ENCODE results near the gene C4BPB.

DNA sequence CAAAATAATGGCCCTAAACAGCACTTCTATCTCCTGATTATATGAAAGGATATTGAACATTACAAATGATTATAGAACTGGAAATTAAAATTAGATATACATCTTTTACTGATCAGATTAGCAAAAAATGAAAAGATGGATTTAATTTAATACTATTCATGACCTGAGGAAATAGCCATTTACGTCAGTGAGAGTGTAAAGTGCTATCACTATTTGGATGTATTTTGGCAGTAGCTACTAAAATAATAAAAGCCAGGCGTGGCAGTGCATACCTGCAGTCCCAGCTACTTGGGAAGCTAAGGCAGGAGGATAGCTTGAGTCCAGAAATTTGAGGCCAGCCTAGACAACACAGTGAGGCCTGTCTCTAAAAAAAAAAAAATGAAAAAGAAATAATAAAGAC lies 5.3 kb downstream of the C4BPB start:
- TF ChIP-seq, protein P1, sequence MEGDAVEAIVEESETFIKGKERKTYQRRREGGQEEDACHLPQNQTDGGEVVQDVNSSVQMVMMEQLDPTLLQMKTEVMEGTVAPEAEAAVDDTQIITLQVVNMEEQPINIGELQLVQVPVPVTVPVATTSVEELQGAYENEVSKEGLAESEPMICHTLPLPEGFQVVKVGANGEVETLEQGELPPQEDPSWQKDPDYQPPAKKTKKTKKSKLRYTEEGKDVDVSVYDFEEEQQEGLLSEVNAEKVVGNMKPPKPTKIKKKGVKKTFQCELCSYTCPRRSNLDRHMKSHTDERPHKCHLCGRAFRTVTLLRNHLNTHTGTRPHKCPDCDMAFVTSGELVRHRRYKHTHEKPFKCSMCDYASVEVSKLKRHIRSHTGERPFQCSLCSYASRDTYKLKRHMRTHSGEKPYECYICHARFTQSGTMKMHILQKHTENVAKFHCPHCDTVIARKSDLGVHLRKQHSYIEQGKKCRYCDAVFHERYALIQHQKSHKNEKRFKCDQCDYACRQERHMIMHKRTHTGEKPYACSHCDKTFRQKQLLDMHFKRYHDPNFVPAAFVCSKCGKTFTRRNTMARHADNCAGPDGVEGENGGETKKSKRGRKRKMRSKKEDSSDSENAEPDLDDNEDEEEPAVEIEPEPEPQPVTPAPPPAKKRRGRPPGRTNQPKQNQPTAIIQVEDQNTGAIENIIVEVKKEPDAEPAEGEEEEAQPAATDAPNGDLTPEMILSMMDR (conservative IDR thresholded peaks at IDR 0.05; ENCODE audit: low read length) = no peak
- TF ChIP-seq EZH2phosphoT487 (IDR thresholded peaks at IDR 0.05; ENCODE audit: borderline replicate concordance, low read depth, low read length) = no peak

All from OCI-LY7 (cell line).